GM19240 (cell line): ENCODE data around the gene ARPC3.
"Not testable (repeated sequence)": the region's sequence is repeated elsewhere in the genome, so short reads cannot be mapped to it uniquely, and the experiment has no call there.

Source experiments
- DNase-seq: peaks from one replicate; pipeline ENCODE4 v3.0.0; 2011; ENCODE audit warnings: low spot score; ENCODE audit not compliant: insufficient read length

Gene ARPC3

GRCh38 chr12:110417113-110417512, 33.0 kb downstream of the ARPC3 start:
- DNase-seq, result not testable (repeated sequence)

GRCh38 chr12:110410086-110410485, 40.1 kb downstream of the ARPC3 start:
- DNase-seq, result not testable (repeated sequence)

DNA sequence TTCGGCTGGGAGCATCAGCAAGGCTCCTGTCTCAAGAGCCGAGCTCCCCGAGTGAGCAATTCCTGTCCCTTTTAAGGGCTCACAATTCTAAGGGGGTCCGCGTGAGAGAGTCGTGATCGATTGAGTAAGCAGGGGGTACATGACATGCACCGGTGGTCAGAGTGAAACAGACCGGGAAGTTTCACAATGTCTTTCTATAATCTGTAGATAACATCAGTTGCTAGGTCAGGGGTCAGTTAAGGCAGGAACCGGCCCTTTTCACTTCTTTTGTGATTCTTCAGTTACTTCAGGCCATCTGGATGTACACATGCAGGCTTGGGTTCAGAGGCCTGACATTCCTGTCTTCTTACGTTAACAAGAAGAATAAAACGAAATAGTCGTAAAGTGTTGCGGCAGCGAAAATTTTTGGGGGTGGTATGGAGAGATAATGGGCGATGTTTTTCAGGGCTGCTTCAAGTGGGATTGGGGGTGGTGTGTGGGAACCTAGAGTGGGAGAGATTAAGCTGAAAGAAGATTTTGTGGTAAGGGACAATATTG, 44.9 kb downstream of the ARPC3 start:
- not testable (repeated sequence) for DNase-seq

- DNase-seq, result peak; percentile 81
Measured at GRCh38 chr12:110403976-110404682, 46.0 kb downstream of the ARPC3 start.

GRCh38 chr12:110403146-110403975, 46.8 kb downstream of the ARPC3 start, which contains the start of gene ANAPC7:
Gene ANAPC7 (minus strand): TSS chr12:110403708. CDS start chr12:110403627, 81 bp downstream.
- DNase-seq, result peak; percentile 62
